HepG2 (cell line): ENCODE measurements around the gene FASTK. TPM values are rescaled to one million over a fixed set of nuclear protein-coding genes. Genes with fewer than 3 reads are reported as not detected.
A peak's percentile ranks its signal among the peaks of the same experiment; 100 is the strongest.

ENCODE experiments used
- ARHGAP35 ChIP-seq: sonication (generic); formaldehyde crosslinking; IDR thresholded peaks from 2 replicates; pipeline ENCODE4 v1.9.0; 2022; ENCODE audit warnings: mild to moderate bottlenecking, inconsistent platforms, moderate library complexity, missing genetic modification reagents, borderline replicate concordance
- ATF7 ChIP-seq, 2 experiments: fragments of 450-650 bp in 1 of 2; sonication (generic) in 1 of 2; formaldehyde crosslinking in 1 of 2; IDR thresholded peaks; 2 replicates each; pipeline versions ENCODE4 v1.4.0 to v1.6.1; 2016 to 2020; ENCODE audit warnings: antibody characterized with exemption in 1 of 2, mild to moderate bottlenecking in 1 of 2, missing genetic modification reagents in 1 of 2
- ATM ChIP-seq: fragments of 450-650 bp; IDR thresholded peaks from 2 replicates; pipeline ENCODE4 v1.7.1; 2017; ENCODE audit warnings: mild to moderate bottlenecking, borderline replicate concordance
- BORCS8-MEF2B ChIP-seq: sonication (generic); formaldehyde crosslinking; IDR thresholded peaks from 2 replicates; pipeline ENCODE4 v1.8.0; 2022; ENCODE audit warnings: mild to moderate bottlenecking, missing genetic modification reagents
- ERF ChIP-seq: IDR thresholded peaks from 2 replicates; pipeline ENCODE4 v1.6.1; 2018; ENCODE audit warnings: missing biosample characterization, missing genetic modification reagents
- MBD4 ChIP-seq: IDR thresholded peaks from 2 replicates; pipeline ENCODE4 v1.6.1; 2012; ENCODE audit warnings: low read length, inconsistent platforms, borderline replicate concordance
- MYC ChIP-seq: sonication (generic); formaldehyde crosslinking; IDR thresholded peaks from 2 replicates; pipeline ENCODE4 v1.9.0; 2021; ENCODE audit warnings: missing genetic modification reagents, borderline replicate concordance
- NCOA5 ChIP-seq: sonication (generic); formaldehyde crosslinking; IDR thresholded peaks from 2 replicates; pipeline ENCODE4 v1.4.0; 2020; ENCODE audit warnings: missing genetic modification reagents
- NFRKB ChIP-seq: fragments of 450-650 bp; IDR thresholded peaks from 2 replicates; pipeline ENCODE4 v1.6.1; 2017
- NR2C2 ChIP-seq: sonication (generic); formaldehyde crosslinking; IDR thresholded peaks from 2 replicates; pipeline ENCODE4 v1.4.0; 2020; ENCODE audit warnings: missing genetic modification reagents, mild to moderate bottlenecking, moderate library complexity, borderline replicate concordance
- NR3C1 ChIP-seq: sonication (generic); formaldehyde crosslinking; IDR thresholded peaks from 2 replicates; pipeline ENCODE4 v1.4.0; 2020; ENCODE audit warnings: missing genetic modification reagents
- RAD21 ChIP-seq: fragments of 450-650 bp; formaldehyde crosslinking; IDR thresholded peaks from 2 replicates; pipeline ENCODE4 v1.5.0; 2020; ENCODE audit warnings: mild to moderate bottlenecking
- RBM22 ChIP-seq: fragments of 200-400 bp; formaldehyde crosslinking; optimal IDR thresholded peaks from 2 replicates; pipeline ENCODE3; 2017; ENCODE audit warnings: mild to moderate bottlenecking, low read length, moderate library complexity
- SAP130 ChIP-seq: IDR thresholded peaks from 2 replicates; pipeline ENCODE4 v1.6.1; 2016; ENCODE audit warnings: low read depth
- SMARCE1 ChIP-seq: fragments of 450-650 bp; IDR thresholded peaks from 2 replicates; pipeline ENCODE4 v1.6.1; 2017; ENCODE audit warnings: borderline replicate concordance
- SOX6 ChIP-seq, 2 experiments: fragments of 450-650 bp in 1 of 2; sonication (generic) in 1 of 2; formaldehyde crosslinking in 1 of 2; IDR thresholded peaks; 2 replicates each; pipeline versions ENCODE4 v1.4.0 to v1.6.1; 2017 to 2020; ENCODE audit warnings: antibody characterized with exemption in 1 of 2, mild to moderate bottlenecking in 1 of 2, missing genetic modification reagents in 1 of 2
- SPEN ChIP-seq: sonication (generic); formaldehyde crosslinking; IDR thresholded peaks from 2 replicates; pipeline ENCODE4 v1.5.1; 2020; ENCODE audit warnings: low read depth, mild to moderate bottlenecking, missing genetic modification reagents
- STAG1 ChIP-seq: sonication (generic); formaldehyde crosslinking; IDR thresholded peaks from 2 replicates; pipeline ENCODE4 v1.4.0; 2020; ENCODE audit warnings: missing genetic modification reagents
- ZBTB38 ChIP-seq: sonication (generic); formaldehyde crosslinking; IDR thresholded peaks from 2 replicates; pipeline ENCODE4 v1.5.1; 2020; ENCODE audit warnings: mild to moderate bottlenecking, missing genetic modification reagents
- ZNF207 ChIP-seq: fragments of 450-650 bp; IDR thresholded peaks from 2 replicates; pipeline ENCODE4 v1.6.1; 2016; ENCODE audit warnings: antibody characterized with exemption, borderline replicate concordance
- ZNF224 ChIP-seq: sonication (generic); formaldehyde crosslinking; IDR thresholded peaks from 2 replicates; pipeline ENCODE4 v1.5.0; 2020; ENCODE audit warnings: mild to moderate bottlenecking, missing genetic modification reagents
- ZNF354B ChIP-seq: sonication (generic); formaldehyde crosslinking; IDR thresholded peaks from 2 replicates; pipeline ENCODE4 v1.8.0; 2022; ENCODE audit warnings: mild to moderate bottlenecking, missing genetic modification reagents
- ZNF430 ChIP-seq: sonication (generic); formaldehyde crosslinking; IDR thresholded peaks from 2 replicates; pipeline ENCODE4 v1.9.0; 2021; ENCODE audit warnings: mild to moderate bottlenecking, missing genetic modification reagents
- ZNF562 ChIP-seq: sonication (generic); formaldehyde crosslinking; IDR thresholded peaks from 2 replicates; pipeline ENCODE4 v1.8.0; 2022; ENCODE audit warnings: missing genetic modification reagents, borderline replicate concordance
- ZNF580 ChIP-seq: IDR thresholded peaks from 2 replicates; pipeline ENCODE4 v1.6.1; 2016; ENCODE audit warnings: low read depth, borderline replicate concordance
- ZNF75D ChIP-seq: sonication (generic); formaldehyde crosslinking; IDR thresholded peaks from 2 replicates; pipeline ENCODE4 v1.8.1; 2023; ENCODE audit warnings: missing genetic modification reagents, mild to moderate bottlenecking, borderline replicate concordance
- ZNF83 ChIP-seq: sonication (generic); formaldehyde crosslinking; IDR thresholded peaks from 2 replicates; pipeline ENCODE4 v1.4.0; 2020; ENCODE audit warnings: missing genetic modification reagents, mild to moderate bottlenecking, borderline replicate concordance
- ZNF891 ChIP-seq: sonication (generic); formaldehyde crosslinking; IDR thresholded peaks from 2 replicates; pipeline ENCODE4 v1.5.0; 2020; ENCODE audit warnings: mild to moderate bottlenecking, missing genetic modification reagents
- polyA plus RNA-seq, 8 experiments: library from polyadenylated mRNA; depleted of rRNA in 3 of 8; stranded (reverse) in 7 of 8; unstranded in 1 of 8; fragments of >200 nt; fragmentation: Illumina TruSeq in 4 of 8; extraction: Trizol in 4 of 8; gene quantifications; 2 replicates each; pipeline versions ENCODE4 v1.2.1 to v1.2.3, GENCODE V29; 2011 to 2016; ENCODE audit warnings: low read depth in 4 of 8, missing spikeins in 1 of 8, mixed read lengths in 1 of 8; ENCODE audit not compliant: insufficient read depth in 1 of 8
- total RNA-seq, 5 experiments: library from RNA; depleted of rRNA; stranded (reverse); fragments of >200 nt; fragmentation: Illumina TruSeq; extraction: Trizol; gene quantifications; 2 replicates each; pipeline ENCODE4 v1.2.3, GENCODE V29; 2016; ENCODE audit warnings: low read depth in 1 of 5
- TF ChIP-seq, protein P1 (sequence below): sonication (generic); formaldehyde crosslinking; IDR thresholded peaks from 2 replicates; pipeline ENCODE4 v1.4.0; 2020; ENCODE audit warnings: missing genetic modification reagents
- TF ChIP-seq, protein P2 (sequence below): sonication (generic); formaldehyde crosslinking; IDR thresholded peaks from 2 replicates; pipeline ENCODE4 v1.5.1; 2020; ENCODE audit warnings: missing genetic modification reagents, mild to moderate bottlenecking, borderline replicate concordance
- TF ChIP-seq, protein P3 (sequence below): sonication (generic); formaldehyde crosslinking; IDR thresholded peaks from 2 replicates; pipeline ENCODE4 v1.4.0; 2020; ENCODE audit warnings: missing genetic modification reagents

Gene FASTK
- total and polyA plus RNA-seq, 2 of the 13 experiments (the other 11 are each of a cell fraction or from before 2014, with no cell fraction given) = 52.9 to 55.7 TPM

DNA sequence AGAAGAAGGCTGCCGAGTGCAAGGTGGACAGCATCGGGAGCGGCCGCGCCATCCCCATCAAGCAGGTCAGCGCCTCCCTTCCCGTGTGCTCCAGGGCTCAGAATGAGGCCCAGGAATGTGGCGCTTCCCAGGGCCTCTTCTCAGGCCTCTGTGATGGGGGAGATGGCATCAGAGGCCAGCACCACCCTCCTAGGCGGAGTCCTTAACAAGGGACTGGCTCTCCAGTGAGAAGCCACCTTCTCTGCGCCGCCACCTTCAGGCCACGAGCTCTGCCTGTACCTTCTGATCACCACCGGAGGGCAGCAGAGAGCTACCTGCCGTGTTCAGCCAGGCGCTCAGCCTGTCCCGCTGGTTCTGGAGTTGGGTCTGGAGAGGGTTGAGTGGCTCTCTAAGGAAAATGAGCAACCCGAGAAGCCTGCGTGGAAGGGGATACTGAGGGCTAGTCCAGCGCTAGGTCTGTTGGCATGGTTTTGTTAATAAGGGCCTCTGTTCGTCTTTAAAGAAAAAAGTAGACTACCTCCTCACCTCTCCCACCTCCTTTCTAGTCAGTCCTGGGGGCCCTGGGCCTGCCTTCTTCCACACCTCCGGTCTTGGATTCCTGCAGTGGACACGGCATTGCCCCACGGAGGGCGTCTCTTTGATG lies 43.3 kb upstream of the FASTK start (continued):
- TF ChIP-seq SAP130 (peak; percentile 22; the same call in 1 of the 2 replicates), SPEN (no peak), ZNF562 (CRISPR knock-in tag) (no peak), ERF (0 out of 2 replicates have a peak, but pooled peaks have one; percentile 20), ZNF224 (CRISPR knock-in tag) (no peak), RAD21 (CRISPR knock-in tag) (peak; percentile 84), ZBTB38 (CRISPR knock-in tag) (peak; percentile 86), ZNF891 (CRISPR knock-in tag) (no peak), STAG1 (CRISPR knock-in tag) (peak; percentile 86), MYC (CRISPR knock-in tag) (peak; percentile 23; the same call in 1 of the 2 replicates), NFRKB (no peak), NCOA5 (CRISPR knock-in tag) (no peak), NR3C1 (CRISPR knock-in tag) (no peak), ARHGAP35 (CRISPR knock-in tag) (no peak), ZNF354B (CRISPR knock-in tag) (no peak), ATF7 (IDR thresholded peaks at IDR 0.05) (no peak), ATF7 (CRISPR knock-in tag; IDR thresholded peaks at IDR 0.05) (no peak), RBM22 (peak; percentile 91), SMARCE1 (no peak), MBD4 (no peak), BORCS8-MEF2B (CRISPR knock-in tag) (peak; percentile 47; the same call in 1 of the 2 replicates), SOX6 (IDR thresholded peaks at IDR 0.05) (no peak), SOX6 (CRISPR knock-in tag; IDR thresholded peaks at IDR 0.05) (no peak), ZNF430 (CRISPR knock-in tag) (no peak), ATM (no peak), ZNF83 (no peak), ZNF207 (no peak), ZNF75D (CRISPR knock-in tag) (no peak), NR2C2 (CRISPR knock-in tag) (no peak), ZNF580 (CRISPR knock-in tag) (peak; percentile 24; the same call in 1 of the 2 replicates)
- TF ChIP-seq, protein P1, sequence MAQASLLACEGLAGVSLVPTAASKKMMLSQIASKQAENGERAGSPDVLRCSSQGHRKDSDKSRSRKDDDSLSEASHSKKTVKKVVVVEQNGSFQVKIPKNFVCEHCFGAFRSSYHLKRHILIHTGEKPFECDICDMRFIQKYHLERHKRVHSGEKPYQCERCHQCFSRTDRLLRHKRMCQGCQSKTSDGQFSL (CRISPR knock-in tag) = no peak
- TF ChIP-seq, protein P2, sequence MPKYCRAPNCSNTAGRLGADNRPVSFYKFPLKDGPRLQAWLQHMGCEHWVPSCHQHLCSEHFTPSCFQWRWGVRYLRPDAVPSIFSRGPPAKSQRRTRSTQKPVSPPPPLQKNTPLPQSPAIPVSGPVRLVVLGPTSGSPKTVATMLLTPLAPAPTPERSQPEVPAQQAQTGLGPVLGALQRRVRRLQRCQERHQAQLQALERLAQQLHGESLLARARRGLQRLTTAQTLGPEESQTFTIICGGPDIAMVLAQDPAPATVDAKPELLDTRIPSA (CRISPR knock-in tag) = no peak
- TF ChIP-seq, protein P3, sequence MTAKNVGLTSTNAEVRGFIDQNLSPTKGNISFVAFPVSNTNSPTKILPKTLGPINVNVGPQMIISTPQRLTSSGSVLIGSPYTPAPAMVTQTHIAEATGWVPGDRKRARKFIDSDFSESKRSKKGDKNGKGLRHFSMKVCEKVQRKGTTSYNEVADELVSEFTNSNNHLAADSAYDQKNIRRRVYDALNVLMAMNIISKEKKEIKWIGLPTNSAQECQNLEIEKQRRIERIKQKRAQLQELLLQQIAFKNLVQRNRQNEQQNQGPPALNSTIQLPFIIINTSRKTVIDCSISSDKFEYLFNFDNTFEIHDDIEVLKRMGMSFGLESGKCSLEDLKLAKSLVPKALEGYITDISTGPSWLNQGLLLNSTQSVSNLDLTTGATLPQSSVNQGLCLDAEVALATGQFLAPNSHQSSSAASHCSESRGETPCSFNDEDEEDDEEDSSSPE (CRISPR knock-in tag) = 0 out of 2 replicates have a peak, but pooled peaks have one; percentile 17
